ENCODE results near the gene AP1B1.

Gene AP1B1

GRCh38 chr22:29328566-29329500, 59.5 kb downstream of the AP1B1 start:
- H3K27ac Mint-ChIP-seq, result no peak overlapping the region
- no peaks in the 10 kb centered on the region for H3K9me3 Mint-ChIP-seq
- peaks cover 95% of the 10 kb centered on the region for H3K36me3 Mint-ChIP-seq (ENCODE audit: low read depth)
- intact Hi-C loops (cut with micrococcal nuclease), result no loop called here
- peaks cover 6% of the 10 kb centered on the region for H3K4me1 Mint-ChIP-seq (ENCODE audit: low read depth)
- H3K27me3 Mint-ChIP-seq, result no peaks in the 10 kb centered on the region
- no peak overlapping the region for H3K4me3 Mint-ChIP-seq

GRCh38 chr22:29328055-29328454, 60.3 kb downstream of the AP1B1 start:
- H3K27ac Mint-ChIP-seq, result no peak overlapping the region
- no peaks in the 10 kb centered on the region for H3K9me3 Mint-ChIP-seq
- intact Hi-C loops (cut with micrococcal nuclease), result no loop called here
- H3K36me3 Mint-ChIP-seq (ENCODE audit: low read depth), result peaks cover 95% of the 10 kb centered on the region
- H3K4me3 Mint-ChIP-seq, result no peak overlapping the region
- H3K4me1 Mint-ChIP-seq (ENCODE audit: low read depth), result peaks cover 9% of the 10 kb centered on the region
- H3K27me3 Mint-ChIP-seq, result no peaks in the 10 kb centered on the region

GRCh38 chr22:29327089-29327764, 61.1 kb downstream of the AP1B1 start:
- no peaks in the 10 kb centered on the region for H3K9me3 Mint-ChIP-seq

GRCh38 chr22:29326481-29326880, 61.9 kb downstream of the AP1B1 start:
- no peak overlapping the region for H3K4me3 Mint-ChIP-seq

More at GRCh38 chr22:29327089-29327764, 61.1 kb downstream of the AP1B1 start:
- Mint-ChIP-seq H3K36me3 (ENCODE audit: low read depth) (peaks cover 95% of the 10 kb centered on the region), H3K4me1 (ENCODE audit: low read depth) (peaks cover 9% of the 10 kb centered on the region), H3K27me3 (no peaks in the 10 kb centered on the region), H3K4me3 (no peak overlapping the region), H3K27ac (no peak overlapping the region)
- intact Hi-C loops (cut with micrococcal nuclease), result no loop called here

GRCh38 chr22:29325785-29326315, 62.5 kb downstream of the AP1B1 start:
- Mint-ChIP-seq H3K36me3 (ENCODE audit: low read depth) (peaks cover 95% of the 10 kb centered on the region), H3K4me1 (ENCODE audit: low read depth) (peaks cover 9% of the 10 kb centered on the region), H3K9me3 (no peaks in the 10 kb centered on the region), H3K27ac (no peak overlapping the region), H3K27me3 (no peaks in the 10 kb centered on the region), H3K4me3 (no peak overlapping the region)
- intact Hi-C loops (cut with micrococcal nuclease), result no loop called here

More at GRCh38 chr22:29326481-29326880, 61.9 kb downstream of the AP1B1 start:
- Mint-ChIP-seq H3K4me1 (ENCODE audit: low read depth) (peaks cover 9% of the 10 kb centered on the region), H3K9me3 (no peaks in the 10 kb centered on the region), H3K36me3 (ENCODE audit: low read depth) (peaks cover 95% of the 10 kb centered on the region), H3K27ac (no peak overlapping the region), H3K27me3 (no peaks in the 10 kb centered on the region)
- intact Hi-C loops (cut with micrococcal nuclease), result no loop called here

- Mint-ChIP-seq H3K36me3 (ENCODE audit: low read depth) (peaks cover 92% of the 10 kb centered on the region), H3K4me1 (ENCODE audit: low read depth) (peaks cover 9% of the 10 kb centered on the region), H3K27me3 (no peaks in the 10 kb centered on the region), H3K27ac (no peak overlapping the region), H3K9me3 (no peaks in the 10 kb centered on the region), H3K4me3 (no peak overlapping the region)
- intact Hi-C loops (cut with micrococcal nuclease), result no loop called here
These were observed 63.0 kb downstream of the AP1B1 start for GRCh38 chr22:29325356-29325755.

- no peaks in the 10 kb centered on the region for H3K9me3 Mint-ChIP-seq
- H3K4me1 Mint-ChIP-seq (ENCODE audit: low read depth), result peaks cover 9% of the 10 kb centered on the region
- H3K36me3 Mint-ChIP-seq (ENCODE audit: low read depth), result peaks cover 84% of the 10 kb centered on the region
- no peak overlapping the region for H3K4me3 Mint-ChIP-seq
- H3K27ac Mint-ChIP-seq, result no peak overlapping the region
- intact Hi-C loops (cut with micrococcal nuclease), result no loop called here
- H3K27me3 Mint-ChIP-seq, result peaks cover 1% of the 10 kb centered on the region
These were observed 64.7 kb downstream of the AP1B1 start for GRCh38 chr22:29323641-29324040.

- peaks cover 29% of the 10 kb centered on the region for H3K27me3 Mint-ChIP-seq
- intact Hi-C loops (cut with micrococcal nuclease), result no loop called here
- H3K27ac Mint-ChIP-seq, result no peak overlapping the region
- peaks cover 79% of the 10 kb centered on the region for H3K36me3 Mint-ChIP-seq (ENCODE audit: low read depth)
- no peaks in the 10 kb centered on the region for H3K9me3 Mint-ChIP-seq
- peaks cover 25% of the 10 kb centered on the region for H3K4me1 Mint-ChIP-seq (ENCODE audit: low read depth)
- no peak overlapping the region for H3K4me3 Mint-ChIP-seq
These were observed 67.8 kb downstream of the AP1B1 start for GRCh38 chr22:29320546-29320945.

- H3K36me3 Mint-ChIP-seq (ENCODE audit: low read depth), result peaks cover 76% of the 10 kb centered on the region
- intact Hi-C loops (cut with micrococcal nuclease), result no loop called here
- no peaks in the 10 kb centered on the region for H3K9me3 Mint-ChIP-seq
- H3K27me3 Mint-ChIP-seq, result peaks cover 38% of the 10 kb centered on the region
- H3K4me1 Mint-ChIP-seq (ENCODE audit: low read depth), result peaks cover 30% of the 10 kb centered on the region
- H3K27ac Mint-ChIP-seq, result no peak overlapping the region
- no peak overlapping the region for H3K4me3 Mint-ChIP-seq
These were observed 69.3 kb downstream of the AP1B1 start for GRCh38 chr22:29319072-29319471.

- Mint-ChIP-seq H3K9me3 (no peaks in the 10 kb centered on the region), H3K36me3 (ENCODE audit: low read depth) (peaks cover 76% of the 10 kb centered on the region), H3K27ac (no peak overlapping the region), H3K4me1 (ENCODE audit: low read depth) (peaks cover 36% of the 10 kb centered on the region), H3K27me3 (peaks cover 50% of the 10 kb centered on the region), H3K4me3 (no peak overlapping the region)
- intact Hi-C loops (cut with micrococcal nuclease), result no loop called here
These were observed 70.4 kb downstream of the AP1B1 start for GRCh38 chr22:29317827-29318454.

GRCh38 chr22:29316141-29316828, 72.1 kb downstream of the AP1B1 start:
- intact Hi-C loops (cut with micrococcal nuclease), result no loop called here
- Mint-ChIP-seq H3K27ac (no peak overlapping the region), H3K4me1 (ENCODE audit: low read depth) (peaks cover 50% of the 10 kb centered on the region), H3K36me3 (ENCODE audit: low read depth) (peaks cover 74% of the 10 kb centered on the region), H3K27me3 (peaks cover 54% of the 10 kb centered on the region), H3K9me3 (no peaks in the 10 kb centered on the region), H3K4me3 (peak overlapping the region; percentile 40)

- H3K4me3 Mint-ChIP-seq, result peak within 1 kb of the TSS; percentile 64
- H3K36me3 Mint-ChIP-seq (ENCODE audit: low read depth), result peaks cover 75% of the 10 kb centered on the region
- intact Hi-C loops (cut with micrococcal nuclease), result no loop called here
- peaks cover 58% of the 10 kb centered on the region for H3K4me1 Mint-ChIP-seq (ENCODE audit: low read depth)
- H3K27me3 Mint-ChIP-seq, result peaks cover 54% of the 10 kb centered on the region
- no peaks in the 10 kb centered on the region for H3K9me3 Mint-ChIP-seq
- H3K27ac Mint-ChIP-seq, result peak within 1 kb of the TSS; percentile 82
These were observed 72.9 kb downstream of the AP1B1 start, which contains the start of gene RASL10A for GRCh38 chr22:29315286-29316140. Gene RASL10A (minus strand): TSS chr22:29315697. CDS start chr22:29315246, 451 bp downstream.

All from dendritic cell treated with granulocyte-macrophage colony-stimulating factor and Interleukin-4, amounts not matched to agents 40 ng/mL and 50 ng/mL, for 4 days (primary cell).